Prostate gland (tissue), 2 donors: Measurements from ENCODE around the gene CYTH4. TPM values are rescaled to one million over a fixed set of nuclear protein-coding genes. Genes with fewer than 3 reads are reported as not detected.
"Not testable (repeated sequence)": the region's sequence is repeated elsewhere in the genome, so short reads cannot be mapped to it uniquely, and the experiment has no call there.

Experiments
- DNase-seq: peaks from one replicate; pipeline ENCODE4 v3.0.0-alpha.2; 2019; ENCODE audit warnings: low spot score
- H3K27ac ChIP-seq, 2 donors: fragments of 200-600 bp; sonication (generic); 2 replicates each; pipeline ENCODE4 v1.5.1; 2017 to 2019
- H3K27me3 ChIP-seq: fragments of 200-600 bp; sonication (generic); replicated peaks from 2 replicates; pipeline ENCODE4 v1.5.1; 2019; ENCODE audit not compliant: insufficient read depth
- H3K36me3 ChIP-seq, 2 donors: fragments of 200-600 bp; sonication (generic); 1 replicate in 1 of 2; 2 replicates in 1 of 2; pipeline versions ENCODE4 v1.5.1 to v1.8.1; 2017 to 2019
- H3K4me1 ChIP-seq: fragments of 200-600 bp; sonication (generic); replicated peaks from 2 replicates; pipeline ENCODE4 v1.5.1; 2019
- H3K4me3 ChIP-seq, 2 donors: fragments of 200-600 bp; sonication (generic); 2 replicates each; pipeline ENCODE4 v1.5.1; 2017 to 2019
- H3K9me3 ChIP-seq: fragments of 200-600 bp; sonication (generic); 2 replicates; pipeline ENCODE4 v1.5.1; 2017
- POLR2A ChIP-seq: fragments of 450-650 bp; IDR thresholded peaks from one replicate; pipeline ENCODE4 v1.6.1; 2016; ENCODE audit warnings: antibody characterized with exemption, mild to moderate bottlenecking
- POLR2AphosphoS5 ChIP-seq: sonication (generic); formaldehyde crosslinking; IDR thresholded peaks from one replicate; pipeline ENCODE4 v1.6.1; 2017; ENCODE audit warnings: antibody characterized with exemption
- WGBS: methylation state at CpG from one replicate; pipeline ENCODE4 v1.1.5; 2018; 5-methylcytosine and 5-hydroxymethylcytosine counted together
- intact Hi-C: fragments of 100-400 bp; cut with DNase I; formaldehyde crosslinking; loops from one replicate; pipeline ENCODE4 v1.14.2; 2022
- total RNA-seq, 2 donors: library from RNA; depleted of rRNA; stranded (reverse); fragments of >200 nt; gene quantifications; one replicate each; pipeline ENCODE4 v1.1.0, GENCODE V29; 2016
- TF ChIP-seq, protein P1 (sequence below), 4 experiments: fragments of 200-600 bp in 2 of 4; fragments of 450-650 bp in 2 of 4; sonication (generic) in 2 of 4; IDR thresholded peaks; 1 replicate in 3 of 4; 2 replicates in 1 of 4; pipeline ENCODE4 v1.5.1; 2016 to 2019; ENCODE audit warnings: antibody characterized with exemption in 4 of 4, mild to moderate bottlenecking in 2 of 4, moderate library complexity in 2 of 4

CYTH4 gene
- total RNA-seq, 2 donors from 2014 or later: 4.7 to 5.5 TPM

DNA sequence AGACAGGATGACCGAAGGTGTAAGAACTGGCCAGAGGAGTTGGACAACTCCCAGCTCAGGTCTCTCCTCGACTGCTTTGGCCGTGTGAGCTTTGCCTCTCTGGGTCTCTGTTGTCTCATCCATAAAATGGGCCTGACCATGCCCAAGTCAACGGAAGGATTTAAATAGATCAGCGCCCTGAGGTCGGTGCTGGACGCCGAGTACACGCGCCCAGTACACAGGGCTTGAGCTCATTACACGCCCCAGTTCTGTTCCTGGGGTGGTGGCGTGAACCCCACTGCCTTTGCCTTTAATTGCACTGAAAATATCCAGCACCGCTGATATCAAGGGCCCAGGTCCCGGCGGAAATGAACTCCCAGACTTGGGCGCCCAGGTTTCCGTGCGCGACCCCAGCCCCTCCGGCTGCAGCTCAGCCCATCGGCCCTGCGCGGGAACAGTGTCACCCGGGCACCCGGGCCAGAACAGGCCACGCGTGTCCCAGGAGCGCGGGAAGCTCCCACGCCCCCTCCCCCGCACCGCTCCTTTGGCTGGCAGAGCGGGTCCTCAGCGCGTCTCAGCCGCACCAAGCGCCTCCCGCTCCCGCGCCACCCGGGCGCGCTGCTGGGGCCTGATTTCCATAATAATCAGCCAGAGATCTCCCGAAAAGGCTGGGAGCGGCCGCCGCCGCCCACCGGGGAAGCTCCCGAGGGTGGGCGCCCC, 42.2 kb downstream of the CYTH4 start:
- 11% methylated on average over 42 of the region's 51 CpGs for WGBS
- Histone ChIP-seq H3K9me3 (no peaks in the 10 kb centered on the region), H3K36me3 (no peaks in the 10 kb centered on the region), H3K4me3 (peak overlapping the region; percentile 9 to 23), H3K4me1 (no peaks in the 10 kb centered on the region), H3K27me3 (peaks cover 3% of the 10 kb centered on the region), H3K27ac (no peak overlapping the region)
- intact Hi-C loops: no loop called here
- no peak for DNase-seq
- TF ChIP-seq POLR2AphosphoS5 (no peak), POLR2A (no peak)
- TF ChIP-seq, protein P1, sequence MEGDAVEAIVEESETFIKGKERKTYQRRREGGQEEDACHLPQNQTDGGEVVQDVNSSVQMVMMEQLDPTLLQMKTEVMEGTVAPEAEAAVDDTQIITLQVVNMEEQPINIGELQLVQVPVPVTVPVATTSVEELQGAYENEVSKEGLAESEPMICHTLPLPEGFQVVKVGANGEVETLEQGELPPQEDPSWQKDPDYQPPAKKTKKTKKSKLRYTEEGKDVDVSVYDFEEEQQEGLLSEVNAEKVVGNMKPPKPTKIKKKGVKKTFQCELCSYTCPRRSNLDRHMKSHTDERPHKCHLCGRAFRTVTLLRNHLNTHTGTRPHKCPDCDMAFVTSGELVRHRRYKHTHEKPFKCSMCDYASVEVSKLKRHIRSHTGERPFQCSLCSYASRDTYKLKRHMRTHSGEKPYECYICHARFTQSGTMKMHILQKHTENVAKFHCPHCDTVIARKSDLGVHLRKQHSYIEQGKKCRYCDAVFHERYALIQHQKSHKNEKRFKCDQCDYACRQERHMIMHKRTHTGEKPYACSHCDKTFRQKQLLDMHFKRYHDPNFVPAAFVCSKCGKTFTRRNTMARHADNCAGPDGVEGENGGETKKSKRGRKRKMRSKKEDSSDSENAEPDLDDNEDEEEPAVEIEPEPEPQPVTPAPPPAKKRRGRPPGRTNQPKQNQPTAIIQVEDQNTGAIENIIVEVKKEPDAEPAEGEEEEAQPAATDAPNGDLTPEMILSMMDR (IDR thresholded peaks at IDR 0.05): no peak

DNA sequence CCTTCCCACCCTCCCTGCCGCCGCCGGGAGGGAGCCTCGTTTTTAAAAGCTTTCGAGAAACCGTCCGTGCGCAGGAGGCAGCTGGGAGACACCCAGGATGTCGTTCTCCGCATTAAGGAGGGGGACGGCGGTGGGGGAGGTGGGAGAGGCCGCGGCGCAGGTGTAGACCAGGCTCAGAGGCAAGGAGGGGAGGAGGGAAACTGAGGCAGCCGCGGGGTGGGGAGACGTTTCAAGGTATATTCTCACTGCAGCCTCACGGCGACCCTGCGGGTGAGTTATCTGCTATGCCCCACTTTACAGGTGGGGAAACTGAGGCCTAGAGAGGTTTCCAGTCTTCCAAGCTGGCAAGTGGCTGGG, 42.7 kb downstream of the CYTH4 start:
- Histone ChIP-seq H3K4me1 (no peaks in the 10 kb centered on the region), H3K27ac (no peak overlapping the region), H3K36me3 (no peaks in the 10 kb centered on the region), H3K4me3 (peak overlapping the region; percentile 9 to 23), H3K9me3 (no peaks in the 10 kb centered on the region), H3K27me3 (peaks cover 3% of the 10 kb centered on the region)
- TF ChIP-seq POLR2A: no peak
- no peak for TF ChIP-seq POLR2AphosphoS5
- TF ChIP-seq, protein P1 (IDR thresholded peaks at IDR 0.05): no peak
- 7% methylated on average over 21 of the region's 21 CpGs for whole genome bisulfite sequencing
- DNase-seq: no peak
- intact Hi-C loops: no loop called here

DNA sequence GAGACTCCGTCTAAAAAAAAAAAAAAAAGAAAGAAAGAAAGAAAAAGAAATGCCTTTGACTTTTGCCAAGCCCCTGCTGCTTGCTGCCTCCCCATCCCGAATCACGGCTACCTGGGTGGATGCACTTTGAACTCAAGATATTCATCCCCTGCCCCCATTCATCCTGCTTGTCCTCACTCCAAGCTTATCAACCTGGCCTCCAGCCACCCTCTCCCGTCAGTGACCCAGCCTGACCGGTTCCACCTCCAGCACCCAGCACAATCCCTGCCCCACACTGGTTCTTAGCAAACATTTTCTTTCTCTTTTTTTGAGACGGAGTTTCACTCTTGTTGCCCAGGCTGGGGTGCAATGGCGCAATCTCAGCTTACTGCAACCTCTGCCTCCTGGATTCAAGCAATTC, 44.4 kb downstream of the CYTH4 start:
- no peaks in the 10 kb centered on the region for H3K36me3 ChIP-seq
- no peaks in the 10 kb centered on the region for H3K9me3 ChIP-seq
- TF ChIP-seq, protein P1 (IDR thresholded peaks at IDR 0.05): no peak
- TF ChIP-seq POLR2A (no peak), POLR2AphosphoS5 (peak; percentile 36)
- peak overlapping the region in 1 of 2 donors; percentile 49 for H3K27ac ChIP-seq
- peaks cover 3% of the 10 kb centered on the region for H3K27me3 ChIP-seq
- no peak overlapping the region for H3K4me3 ChIP-seq
- intact Hi-C loops: no loop called here
- no peaks in the 10 kb centered on the region for H3K4me1 ChIP-seq
- WGBS: 27% methylated on average over 7 of the region's 7 CpGs
- peak; percentile 64 for DNase-seq

DNA sequence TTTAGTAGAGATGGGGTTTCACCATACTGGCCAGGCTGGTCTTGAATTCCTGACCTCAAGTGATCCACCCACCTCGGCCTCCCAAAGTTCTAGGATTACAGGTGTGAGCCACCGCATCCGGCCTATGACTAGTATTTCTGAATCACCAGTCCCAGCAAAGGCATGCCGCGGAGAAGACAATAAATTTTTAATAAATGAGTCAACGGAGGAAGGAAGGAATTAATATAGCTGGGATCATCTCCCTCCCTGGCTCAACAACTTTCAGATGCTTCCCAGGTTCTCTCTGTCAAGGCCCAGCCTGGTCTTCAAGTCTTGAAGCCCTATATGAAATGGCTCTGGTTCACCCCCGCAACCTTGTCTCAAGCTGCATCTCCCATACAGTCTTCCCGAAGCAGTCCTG, 45.7 kb downstream of the CYTH4 start:
- Histone ChIP-seq H3K27ac (no peak overlapping the region), H3K27me3 (peaks cover 13% of the 10 kb centered on the region), H3K4me1 (no peaks in the 10 kb centered on the region), H3K4me3 (no peak overlapping the region), H3K36me3 (no peaks in the 10 kb centered on the region), H3K9me3 (no peaks in the 10 kb centered on the region)
- DNase-seq: no peak
- intact Hi-C loops: no loop called here
- 78% methylated on average over 8 of the region's 8 CpGs for WGBS
- TF ChIP-seq POLR2A (no peak), POLR2AphosphoS5 (no peak)
- TF ChIP-seq, protein P1 (IDR thresholded peaks at IDR 0.05): no peak

DNA sequence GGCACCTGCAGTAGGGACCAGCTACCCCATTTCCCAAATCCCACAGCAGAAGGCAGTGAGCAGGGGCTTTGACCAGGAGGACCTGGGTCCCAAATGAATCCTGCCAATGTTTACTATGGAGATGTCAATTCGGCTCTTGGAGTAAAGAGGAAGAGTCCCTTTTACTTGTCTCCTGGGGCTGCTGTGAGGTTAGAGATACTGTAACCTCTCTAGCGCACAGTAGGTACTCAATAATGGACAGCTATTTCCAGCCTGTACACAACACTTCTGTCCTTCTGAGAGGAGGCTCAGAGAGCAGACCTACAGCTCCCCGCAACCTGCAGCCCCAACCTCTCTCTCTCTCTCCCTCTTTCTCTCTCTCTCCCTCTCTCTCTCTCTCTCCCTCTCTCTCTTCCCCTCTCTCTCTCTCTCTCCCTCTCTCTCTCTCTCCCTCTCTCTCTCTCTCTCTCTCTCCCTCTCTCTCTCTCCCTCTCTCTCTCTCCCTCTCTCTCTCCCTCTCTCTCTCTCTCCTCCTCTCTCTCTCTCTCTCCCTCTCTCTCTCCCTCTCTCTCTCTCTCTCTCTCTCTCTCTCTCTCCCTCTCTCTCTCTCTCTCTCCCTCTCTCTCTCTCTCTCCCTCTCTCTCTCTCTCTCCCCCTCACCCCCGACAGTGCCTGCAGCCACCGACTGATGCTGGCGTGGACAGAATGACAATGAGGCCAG, 46.4 kb downstream of the CYTH4 start:
- not testable (repeated sequence) for H3K4me1 ChIP-seq

More for the DNA sequence above, 46.4 kb downstream of the CYTH4 start:
- H3K27me3 ChIP-seq: peaks cover 15% of the 10 kb centered on the region
- H3K27ac ChIP-seq, DNase-seq, H3K36me3 ChIP-seq, intact Hi-C loops, H3K4me3 ChIP-seq, H3K9me3 ChIP-seq: not testable (repeated sequence)
- 51% methylated on average over 6 of the region's 6 CpGs for WGBS
